ENCODE data around the gene HMOX1. TPM values are rescaled to one million over a fixed set of nuclear protein-coding genes. Genes with fewer than 3 reads are reported as not detected.

HMOX1 gene
- total and polyA plus RNA-seq, 8 donors: 8.2 to 355 (median 10.5) TPM

DNA sequence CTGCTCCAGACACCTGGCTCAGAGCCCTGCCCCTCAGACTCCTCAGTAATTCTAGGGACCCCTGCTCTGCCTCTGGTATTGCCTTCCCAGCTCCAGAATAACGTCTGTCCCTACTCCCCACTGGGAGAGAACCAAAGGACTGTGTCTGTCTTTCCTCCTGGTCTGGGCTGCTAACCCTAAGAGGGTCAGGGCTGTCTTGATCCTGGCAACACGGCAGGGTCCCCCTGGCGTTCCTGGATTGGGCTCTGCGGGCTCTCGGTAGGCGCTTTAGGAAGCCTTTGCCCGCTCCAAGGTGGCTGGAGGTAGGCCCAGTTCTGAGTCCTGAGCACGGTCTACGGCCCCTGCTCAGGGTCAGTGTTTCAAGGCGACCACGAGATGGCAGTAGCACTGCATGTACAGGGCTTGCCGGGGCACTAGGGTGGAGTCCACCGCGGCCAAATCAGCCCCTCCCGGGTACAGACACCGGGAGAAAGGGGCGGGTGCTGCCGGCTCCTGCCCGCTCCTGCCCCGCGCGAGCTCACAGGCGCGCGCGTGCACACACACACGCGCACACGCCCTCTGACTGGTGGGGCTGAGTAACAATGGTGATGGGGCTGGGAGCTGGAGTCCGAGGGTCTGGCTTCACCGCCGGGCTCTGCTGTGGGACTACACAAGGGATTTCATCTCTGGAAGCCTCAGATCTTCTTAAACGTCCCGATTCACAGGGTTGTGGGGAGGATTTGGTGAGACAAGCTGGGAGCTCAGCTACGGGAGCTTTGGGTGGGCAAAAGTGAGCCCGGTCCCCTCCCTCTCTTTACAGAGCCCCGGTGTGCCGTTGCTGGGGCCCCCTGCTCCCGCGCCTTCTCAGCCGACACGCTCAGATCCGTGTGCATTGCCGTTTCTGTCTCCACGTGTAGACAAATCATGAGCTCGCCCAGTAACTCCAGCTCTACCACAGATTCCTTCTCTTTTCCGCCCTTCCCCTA, 30.1 kb upstream of the HMOX1 start:
- TF ChIP-seq CTCF (IDR thresholded peaks at IDR 0.05): peak; percentile 86 to 95
- Histone ChIP-seq H3K4me1 (peaks cover 9 to 62% of the 10 kb centered on the region in 2 donors), H3K36me3 (peaks cover 0 to 31% of the 10 kb centered on the region in 2 donors), H3K27me3 (no peaks in the 10 kb centered on the region), H3K4me3 (peak overlapping the region; percentile 44 to 47), H3K9me3 (no peaks in the 10 kb centered on the region), H3K27ac (peak overlapping the region; percentile 78 to 85)
- intact Hi-C loops (cut with DNase I): no loop called here
- DNase-seq (peak; percentile 89 to 96 (median 96)), ATAC-seq (peak; percentile 92)

- intact Hi-C loops (cut with DNase I): no loop called here
- TF ChIP-seq CTCF (IDR thresholded peaks at IDR 0.05): peak; percentile 9 to 37
- peak; percentile 41 for ATAC-seq
- peaks cover 0 to 2% of the 10 kb centered on the region in 2 donors for H3K27me3 ChIP-seq
- H3K36me3 ChIP-seq: peaks cover 0 to 15% of the 10 kb centered on the region in 2 donors
- no peaks in the 10 kb centered on the region for H3K9me3 ChIP-seq
- DNase-seq: peak in 2 of 4 donors; percentile 92 to 94
- H3K4me1 ChIP-seq: peaks cover 9 to 79% of the 10 kb centered on the region in 2 donors
- H3K27ac ChIP-seq: peak overlapping the region; percentile 73 to 85
- no peak overlapping the region for H3K4me3 ChIP-seq
Observed at GRCh38 chr22:35352214-35353111, 28.4 kb upstream of the HMOX1 start.

DNA sequence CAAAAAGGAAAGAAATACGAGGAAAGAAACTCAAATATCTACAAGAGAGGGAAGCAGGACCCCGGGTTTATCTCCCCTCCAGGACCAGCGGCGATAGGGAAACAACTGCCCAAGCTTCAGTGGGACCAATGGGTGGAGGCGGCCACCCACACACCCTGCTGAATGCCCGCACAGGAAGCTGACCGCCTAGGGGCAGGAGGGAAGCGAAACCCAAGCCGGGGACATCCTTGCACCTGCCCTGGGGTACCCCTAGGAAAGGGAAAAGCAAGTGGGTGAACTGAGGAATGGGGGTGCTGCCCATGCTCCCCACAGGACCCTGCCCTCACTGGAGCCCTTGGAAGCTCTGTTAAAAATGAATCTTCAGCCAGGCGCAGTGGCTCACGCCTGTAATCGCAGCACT, 27.6 kb upstream of the HMOX1 start:
- DNase-seq (peak in 1 of 4 donors; percentile 67), ATAC-seq (no peak)
- H3K36me3 ChIP-seq: peaks cover 0 to 6% of the 10 kb centered on the region in 2 donors
- H3K27me3 ChIP-seq: peaks cover 0 to 4% of the 10 kb centered on the region in 2 donors
- no peak overlapping the region for H3K4me3 ChIP-seq
- intact Hi-C loops (cut with DNase I): no loop called here
- peak overlapping the region; percentile 56 to 85 for H3K27ac ChIP-seq
- no peaks in the 10 kb centered on the region for H3K9me3 ChIP-seq
- no peak for TF ChIP-seq CTCF (IDR thresholded peaks at IDR 0.05)
- peaks cover 9 to 86% of the 10 kb centered on the region in 2 donors for H3K4me1 ChIP-seq

- TF ChIP-seq CTCF (IDR thresholded peaks at IDR 0.05): no peak
- Histone ChIP-seq H3K27ac (no peak overlapping the region), H3K36me3 (no peaks in the 10 kb centered on the region)
Observed at GRCh38 chr22:35354068-35354467, 26.8 kb upstream of the HMOX1 start.

More at GRCh38 chr22:35354068-35354467, 26.8 kb upstream of the HMOX1 start:
- H3K27me3 ChIP-seq: peaks cover 0 to 4% of the 10 kb centered on the region in 2 donors
- ATAC-seq (no peak), DNase-seq (no peak)
- intact Hi-C loops (cut with DNase I): no loop called here
- no peak overlapping the region for H3K4me3 ChIP-seq
- no peaks in the 10 kb centered on the region for H3K9me3 ChIP-seq
- peaks cover 9 to 82% of the 10 kb centered on the region in 2 donors for H3K4me1 ChIP-seq

Measured in left lung (tissue), 10 donors.